HG03175 (cell line): ENCODE data around the gene OVCA2.

ENCODE experiments used
- ATAC-seq: cut with Tn5 transposase; IDR thresholded peaks from one replicate; pipeline ENCODE4 v1.9.1; 2021; ENCODE audit warnings: mild to moderate bottlenecking, moderate library complexity; ENCODE audit not compliant: unreplicated experiment

OVCA2 gene

GRCh38 chr17:2063261-2064146 is 21.7 kb downstream of the OVCA2 start:
- no peak for ATAC-seq

- ATAC-seq = no peak
These were observed 22.3 kb downstream of the OVCA2 start for GRCh38 chr17:2064147-2064489.

GRCh38 chr17:2064520-2064971 is 22.7 kb downstream of the OVCA2 start:
- ATAC-seq = no peak

GRCh38 chr17:2064980-2065785 is 23.4 kb downstream of the OVCA2 start:
- no peak for ATAC-seq

GRCh38 chr17:2065949-2066400 is 24.2 kb downstream of the OVCA2 start:
- ATAC-seq = no peak

- ATAC-seq = no peak
These were observed 25.3 kb downstream of the OVCA2 start for GRCh38 chr17:2067048-2067561.

GRCh38 chr17:2067608-2068024 is 25.8 kb downstream of the OVCA2 start:
- no peak for ATAC-seq

- ATAC-seq = no peak
These were observed 26.3 kb downstream of the OVCA2 start for GRCh38 chr17:2068031-2068518.

- no peak for ATAC-seq
These were observed 26.8 kb downstream of the OVCA2 start for GRCh38 chr17:2068519-2069051.

GRCh38 chr17:2070241-2071023 is 28.6 kb downstream of the OVCA2 start:
- ATAC-seq = peak; percentile 90

GRCh38 chr17:2071024-2071385 is 29.2 kb downstream of the OVCA2 start:
- no peak for ATAC-seq

GRCh38 chr17:2071455-2072281 is 29.8 kb downstream of the OVCA2 start:
- no peak for ATAC-seq

- no peak for ATAC-seq
These were observed 33.1 kb downstream of the OVCA2 start for GRCh38 chr17:2074919-2075318.

GRCh38 chr17:2075336-2076086 is 33.7 kb downstream of the OVCA2 start:
- no peak for ATAC-seq

GRCh38 chr17:2076087-2076984 is 34.5 kb downstream of the OVCA2 start:
- no peak for ATAC-seq

GRCh38 chr17:2077040-2077439 is 35.2 kb downstream of the OVCA2 start:
- ATAC-seq = no peak

GRCh38 chr17:2081564-2081963 is 39.7 kb downstream of the OVCA2 start:
- ATAC-seq = no peak
